ENCODE measurements around the gene GSTT4.
"Not testable (repeated sequence)": the region's sequence is repeated elsewhere in the genome, so short reads cannot be mapped to it uniquely, and the experiment has no call there.

The GSTT4 gene

GRCh38 chr22:23951383-23951782, 53.9 kb downstream of the GSTT4 start:
- DNase-seq: not testable (repeated sequence)

- not testable (repeated sequence) for DNase-seq
Observed at GRCh38 chr22:23949764-23950163, 55.5 kb downstream of the GSTT4 start.

Data from activated gamma-delta T cell (primary cell).